MCF 10A (cell line): ENCODE results near the gene RCBTB2. TPM values are rescaled to one million over a fixed set of nuclear protein-coding genes. Genes with fewer than 3 reads are reported as not detected.

Source experiments
- BruUV-seq: library from RNA; stranded (reverse); fragments of 400-500 nt; replicated peaks from 2 replicates; lab custom pipeline; 2021; lab: Mats Ljungman, UMichigan
- CTCF ChIA-PET: fragments of 300-600 bp; sonication (Branson Sonifier 250); formaldehyde crosslinking; extraction: SDS; loops from one replicate; lab custom pipeline; 2021; ENCODE audit warnings: antibody characterized with exemption, inconsistent platforms; lab: Yijun Ruan, JAX
- POLR2A ChIA-PET: fragments of 300-600, 350-650 bp; sonication (Branson Sonifier 250); formaldehyde crosslinking; extraction: SDS; loops from one replicate; lab custom pipeline; 2020; ENCODE audit warnings: antibody characterized with exemption, inconsistent platforms; lab: Yijun Ruan, JAX
- DNase-seq: peaks from one replicate; pipeline ENCODE4 v3.0.0-alpha.2; 2018; ENCODE audit not compliant: unreplicated experiment
- H3K27ac Mint-ChIP-seq: one replicate; pipeline ENCODE4 v1.8.0; 2022; ENCODE audit warnings: mild to moderate bottlenecking, low read depth, mixed read lengths; ENCODE audit not compliant: unreplicated experiment
- H3K27me3 Mint-ChIP-seq: one replicate; pipeline ENCODE4 v1.8.0; 2022; ENCODE audit warnings: mixed read lengths; ENCODE audit not compliant: insufficient read depth, unreplicated experiment
- H3K36me3 Mint-ChIP-seq: one replicate; pipeline ENCODE4 v1.8.0; 2022; ENCODE audit warnings: mild to moderate bottlenecking, moderate library complexity, mixed read lengths; ENCODE audit not compliant: insufficient read depth, unreplicated experiment
- H3K4me1 Mint-ChIP-seq: one replicate; pipeline ENCODE4 v1.8.0; 2022; ENCODE audit warnings: mixed read lengths; ENCODE audit not compliant: insufficient read depth, unreplicated experiment
- H3K4me3 Mint-ChIP-seq: one replicate; pipeline ENCODE4 v1.8.0; 2022; ENCODE audit warnings: mild to moderate bottlenecking, moderate library complexity, mixed read lengths; ENCODE audit not compliant: unreplicated experiment
- H3K9me3 Mint-ChIP-seq: one replicate; pipeline ENCODE4 v1.8.0; 2022; ENCODE audit warnings: mixed read lengths; ENCODE audit not compliant: unreplicated experiment
- intact Hi-C: fragments of 100-400 bp; cut with micrococcal nuclease; formaldehyde crosslinking; loops from 2 replicates; pipeline ENCODE4 v1.14.1; 2022
- total RNA-seq: library from RNA; stranded (reverse); gene quantifications from 2 replicates; pipeline ENCODE4 v1.2.3, GENCODE V29; 2022
- TF ChIP-seq, protein P1 (sequence below): fragments of 200-600 bp; IDR thresholded peaks from one replicate; pipeline ENCODE4 v1.8.0; 2022; ENCODE audit warnings: antibody characterized with exemption, mild to moderate bottlenecking; ENCODE audit not compliant: unreplicated experiment

The RCBTB2 gene
- total RNA-seq, 1 experiment from 2014 or later = 2.4 TPM

GRCh38 chr13:48504606-48505005 is 28.3 kb downstream of the RCBTB2 start:
- no peak for DNase-seq
- POLR2A ChIA-PET = no interaction called here
- H3K27ac Mint-ChIP-seq = no peak overlapping the region
- no TSS peak for BruUV-seq
- H3K27me3 Mint-ChIP-seq = no peaks in the 10 kb centered on the region
- intact Hi-C loops = no loop called here
- no peaks in the 10 kb centered on the region for H3K36me3 Mint-ChIP-seq
- no peak overlapping the region for H3K4me3 Mint-ChIP-seq
- no peaks in the 10 kb centered on the region for H3K9me3 Mint-ChIP-seq
- peaks cover 14% of the 10 kb centered on the region for H3K4me1 Mint-ChIP-seq
- TF ChIP-seq, protein P1, sequence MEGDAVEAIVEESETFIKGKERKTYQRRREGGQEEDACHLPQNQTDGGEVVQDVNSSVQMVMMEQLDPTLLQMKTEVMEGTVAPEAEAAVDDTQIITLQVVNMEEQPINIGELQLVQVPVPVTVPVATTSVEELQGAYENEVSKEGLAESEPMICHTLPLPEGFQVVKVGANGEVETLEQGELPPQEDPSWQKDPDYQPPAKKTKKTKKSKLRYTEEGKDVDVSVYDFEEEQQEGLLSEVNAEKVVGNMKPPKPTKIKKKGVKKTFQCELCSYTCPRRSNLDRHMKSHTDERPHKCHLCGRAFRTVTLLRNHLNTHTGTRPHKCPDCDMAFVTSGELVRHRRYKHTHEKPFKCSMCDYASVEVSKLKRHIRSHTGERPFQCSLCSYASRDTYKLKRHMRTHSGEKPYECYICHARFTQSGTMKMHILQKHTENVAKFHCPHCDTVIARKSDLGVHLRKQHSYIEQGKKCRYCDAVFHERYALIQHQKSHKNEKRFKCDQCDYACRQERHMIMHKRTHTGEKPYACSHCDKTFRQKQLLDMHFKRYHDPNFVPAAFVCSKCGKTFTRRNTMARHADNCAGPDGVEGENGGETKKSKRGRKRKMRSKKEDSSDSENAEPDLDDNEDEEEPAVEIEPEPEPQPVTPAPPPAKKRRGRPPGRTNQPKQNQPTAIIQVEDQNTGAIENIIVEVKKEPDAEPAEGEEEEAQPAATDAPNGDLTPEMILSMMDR = no peak
- CTCF ChIA-PET = interaction anchor here (0.6 to 1.0 kb wide), 2 partner anchors 11 to 149 kb away, joined by 3 read pairs; no protein-coding TSS in a partner anchor

GRCh38 chr13:48502601-48503319 is 30.1 kb downstream of the RCBTB2 start:
- Mint-ChIP-seq H3K9me3 (no peaks in the 10 kb centered on the region), H3K27ac (no peak overlapping the region), H3K27me3 (no peaks in the 10 kb centered on the region), H3K4me1 (peaks cover 14% of the 10 kb centered on the region), H3K36me3 (no peaks in the 10 kb centered on the region), H3K4me3 (no peak overlapping the region)
- CTCF ChIA-PET = no interaction called here
- BruUV-seq = no TSS peak
- DNase-seq = no peak
- POLR2A ChIA-PET = no interaction called here
- TF ChIP-seq, protein P1 = no peak
- intact Hi-C loops = no loop called here

DNA sequence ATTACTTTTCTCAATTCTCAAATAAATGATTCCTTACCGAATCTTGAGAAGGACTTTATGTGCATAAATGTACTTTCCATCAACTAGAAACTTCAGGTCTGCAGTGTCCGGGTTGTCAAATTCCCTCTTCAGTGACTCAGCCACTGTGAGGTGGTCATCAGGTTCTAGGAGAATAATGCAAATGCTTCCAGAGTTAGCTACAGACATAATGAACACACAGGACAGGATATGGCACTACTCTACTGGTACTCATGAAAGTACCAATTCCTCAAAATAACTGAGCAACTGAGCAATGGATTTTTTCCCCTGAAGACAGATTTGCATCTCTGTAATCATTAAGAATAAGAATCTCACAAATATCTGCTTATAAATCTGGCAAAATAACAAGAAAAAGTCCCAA is 31.2 kb downstream of the RCBTB2 start:
- BruUV-seq = no TSS peak
- H3K27ac Mint-ChIP-seq = no peak overlapping the region
- peaks cover 14% of the 10 kb centered on the region for H3K4me1 Mint-ChIP-seq
- no peak for DNase-seq
- no peaks in the 10 kb centered on the region for H3K36me3 Mint-ChIP-seq
- H3K27me3 Mint-ChIP-seq = no peaks in the 10 kb centered on the region
- no peaks in the 10 kb centered on the region for H3K9me3 Mint-ChIP-seq
- TF ChIP-seq, protein P1 = no peak
- ChIA-PET POLR2A (interaction anchor here (1.2 to 1.7 kb wide), 5 partner anchors 8 to 89 kb away, joined by 3 to 9 read pairs (median 6); partner anchors contain the start of gene LPAR6), CTCF (no interaction called here)
- H3K4me3 Mint-ChIP-seq = no peak overlapping the region
- intact Hi-C loops = no loop called here

DNA sequence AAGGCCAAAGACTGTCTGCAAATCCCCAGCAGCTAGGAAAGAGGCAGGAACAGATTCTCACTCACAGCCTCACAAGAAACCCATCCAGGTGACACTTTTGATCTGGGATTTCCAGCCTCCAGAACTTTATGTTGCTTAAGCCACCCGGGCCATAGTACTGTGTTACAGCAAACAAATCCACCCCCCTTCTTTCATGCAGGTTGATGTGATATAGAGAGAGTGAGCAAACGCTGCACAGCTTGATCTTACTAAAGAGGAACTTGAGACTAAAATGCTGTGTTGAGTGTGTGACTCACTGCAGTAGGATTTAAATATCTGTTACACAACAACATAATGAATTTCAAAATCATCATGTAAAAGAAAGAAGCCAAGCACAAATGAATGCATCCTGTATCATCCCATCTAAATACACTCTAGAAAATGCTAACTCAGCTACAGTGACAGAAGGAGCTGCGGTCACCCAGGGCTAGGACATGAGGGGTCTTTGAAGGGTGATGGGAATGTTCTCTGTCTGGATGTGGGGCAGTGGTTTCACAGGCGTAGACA is 32.2 kb downstream of the RCBTB2 start:
- CTCF ChIA-PET = interaction anchor here (1.4 kb wide), 1 partner anchor 34 kb away, joined by 3 read pairs; no protein-coding TSS in a partner anchor
- Mint-ChIP-seq H3K4me3 (no peak overlapping the region), H3K9me3 (no peaks in the 10 kb centered on the region), H3K36me3 (no peaks in the 10 kb centered on the region), H3K4me1 (peaks cover 14% of the 10 kb centered on the region), H3K27ac (no peak overlapping the region), H3K27me3 (no peaks in the 10 kb centered on the region)
- POLR2A ChIA-PET = interaction anchor here (0.8 to 1.7 kb wide), 14 partner anchors 8 to 196 kb away, joined by 3 to 9 read pairs (median 4); partner anchors contain the start of genes LPAR6 and RCBTB2
- BruUV-seq = no TSS peak
- TF ChIP-seq, protein P1 = no peak
- intact Hi-C loops = no loop called here
- DNase-seq = peak; percentile 86
